Ishikawa (cell line): ENCODE measurements around the gene PER2.

Experiments used
- CEBPB ChIP-seq: IDR thresholded peaks from 2 replicates; pipeline ENCODE4 v1.6.1; 2012
- CREB1 ChIP-seq: IDR thresholded peaks from 2 replicates; pipeline ENCODE4 v1.6.1; 2012; ENCODE audit warnings: low read depth
- EGR1 ChIP-seq: IDR thresholded peaks from 2 replicates; pipeline ENCODE4 v1.6.1; 2012
- EP300 ChIP-seq: IDR thresholded peaks from 2 replicates; pipeline ENCODE4 v1.6.1; 2012; ENCODE audit warnings: borderline replicate concordance
- FOXM1 ChIP-seq: IDR thresholded peaks from 2 replicates; pipeline ENCODE4 v1.6.1; 2012; ENCODE audit warnings: low read depth, borderline replicate concordance
- NFIC ChIP-seq: IDR thresholded peaks from 2 replicates; pipeline ENCODE4 v1.6.1; 2012
- RAD21 ChIP-seq: IDR thresholded peaks from 2 replicates; pipeline ENCODE4 v1.6.1; 2012; ENCODE audit warnings: low read depth
- TAF1 ChIP-seq: IDR thresholded peaks from 2 replicates; pipeline ENCODE4 v1.6.1; 2012; ENCODE audit warnings: low read depth, mild to moderate bottlenecking
- TCF12 ChIP-seq: IDR thresholded peaks from 2 replicates; pipeline ENCODE4 v1.6.1; 2012; ENCODE audit warnings: low read depth
- TEAD4 ChIP-seq: IDR thresholded peaks from 2 replicates; pipeline ENCODE4 v1.6.1; 2012
- USF1 ChIP-seq: IDR thresholded peaks from 2 replicates; pipeline ENCODE4 v1.6.1; 2012
- YY1 ChIP-seq: IDR thresholded peaks from 2 replicates; pipeline ENCODE4 v1.6.1; 2012; ENCODE audit warnings: low read depth
- ZBTB7A ChIP-seq: IDR thresholded peaks from 2 replicates; pipeline ENCODE4 v1.6.1; 2012; ENCODE audit warnings: low read depth
- TF ChIP-seq, protein P1 (sequence below): IDR thresholded peaks from 2 replicates; pipeline ENCODE4 v1.6.1; 2012; ENCODE audit warnings: low read depth, mild to moderate bottlenecking
- TF ChIP-seq, protein P2 (sequence below): IDR thresholded peaks from 2 replicates; pipeline ENCODE4 v1.6.1; 2012

Gene PER2, protein sequence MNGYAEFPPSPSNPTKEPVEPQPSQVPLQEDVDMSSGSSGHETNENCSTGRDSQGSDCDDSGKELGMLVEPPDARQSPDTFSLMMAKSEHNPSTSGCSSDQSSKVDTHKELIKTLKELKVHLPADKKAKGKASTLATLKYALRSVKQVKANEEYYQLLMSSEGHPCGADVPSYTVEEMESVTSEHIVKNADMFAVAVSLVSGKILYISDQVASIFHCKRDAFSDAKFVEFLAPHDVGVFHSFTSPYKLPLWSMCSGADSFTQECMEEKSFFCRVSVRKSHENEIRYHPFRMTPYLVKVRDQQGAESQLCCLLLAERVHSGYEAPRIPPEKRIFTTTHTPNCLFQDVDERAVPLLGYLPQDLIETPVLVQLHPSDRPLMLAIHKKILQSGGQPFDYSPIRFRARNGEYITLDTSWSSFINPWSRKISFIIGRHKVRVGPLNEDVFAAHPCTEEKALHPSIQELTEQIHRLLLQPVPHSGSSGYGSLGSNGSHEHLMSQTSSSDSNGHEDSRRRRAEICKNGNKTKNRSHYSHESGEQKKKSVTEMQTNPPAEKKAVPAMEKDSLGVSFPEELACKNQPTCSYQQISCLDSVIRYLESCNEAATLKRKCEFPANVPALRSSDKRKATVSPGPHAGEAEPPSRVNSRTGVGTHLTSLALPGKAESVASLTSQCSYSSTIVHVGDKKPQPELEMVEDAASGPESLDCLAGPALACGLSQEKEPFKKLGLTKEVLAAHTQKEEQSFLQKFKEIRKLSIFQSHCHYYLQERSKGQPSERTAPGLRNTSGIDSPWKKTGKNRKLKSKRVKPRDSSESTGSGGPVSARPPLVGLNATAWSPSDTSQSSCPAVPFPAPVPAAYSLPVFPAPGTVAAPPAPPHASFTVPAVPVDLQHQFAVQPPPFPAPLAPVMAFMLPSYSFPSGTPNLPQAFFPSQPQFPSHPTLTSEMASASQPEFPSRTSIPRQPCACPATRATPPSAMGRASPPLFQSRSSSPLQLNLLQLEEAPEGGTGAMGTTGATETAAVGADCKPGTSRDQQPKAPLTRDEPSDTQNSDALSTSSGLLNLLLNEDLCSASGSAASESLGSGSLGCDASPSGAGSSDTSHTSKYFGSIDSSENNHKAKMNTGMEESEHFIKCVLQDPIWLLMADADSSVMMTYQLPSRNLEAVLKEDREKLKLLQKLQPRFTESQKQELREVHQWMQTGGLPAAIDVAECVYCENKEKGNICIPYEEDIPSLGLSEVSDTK (N-terminal part only)

DNA sequence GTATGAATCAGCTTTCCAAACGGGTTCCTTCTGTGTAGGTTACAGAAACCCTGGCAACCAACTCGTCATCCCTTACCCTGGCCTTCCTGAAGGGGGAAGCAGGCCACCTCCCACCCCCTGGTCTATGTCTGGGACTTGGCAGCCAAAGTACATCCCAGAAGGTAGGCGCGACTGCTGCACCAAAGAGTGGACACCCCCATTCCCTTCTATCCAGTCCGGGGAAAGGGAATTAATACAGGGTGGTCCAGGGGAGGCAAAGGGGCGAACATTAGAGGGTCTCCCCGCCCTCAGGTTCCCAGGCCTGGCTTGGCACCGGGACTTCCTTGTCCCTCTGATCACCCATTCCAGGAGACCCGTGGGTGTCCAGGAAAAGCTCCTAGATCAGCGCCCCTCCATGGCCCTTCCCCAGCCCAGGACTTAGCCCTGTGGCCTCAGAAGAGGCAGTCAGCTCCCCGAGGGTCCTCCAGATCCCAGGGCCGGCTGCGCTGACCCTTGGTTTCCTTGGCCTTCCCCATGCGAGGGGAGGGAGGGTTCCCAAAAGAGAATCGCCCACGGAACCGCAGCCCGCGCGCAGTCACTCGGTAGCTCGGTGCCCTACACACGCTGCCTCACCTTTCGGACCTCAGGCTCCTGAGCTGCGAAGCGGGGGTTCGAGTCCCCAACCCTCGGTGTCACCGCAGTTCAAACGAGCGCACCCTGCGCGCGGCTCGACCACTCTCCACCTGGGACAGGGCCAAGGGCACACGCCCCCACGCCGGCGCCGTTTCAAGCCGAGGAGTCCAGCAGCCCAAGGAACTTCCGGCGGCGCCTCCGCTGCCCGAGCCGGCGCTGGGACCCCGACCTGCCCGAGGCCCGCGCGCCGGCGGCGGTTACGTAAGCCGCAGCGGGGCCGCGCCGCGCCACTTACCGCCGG, at the start of gene PER2:
Gene PER2, minus strand, starts transcription at position 874 of the 913 bp plus-strand sequence. CDS start 10,674 bp downstream, outside the sequence.
- no peak for TF ChIP-seq FOXM1
- TF ChIP-seq TEAD4 = no peak
- TF ChIP-seq EGR1 = no peak
- no peak for TF ChIP-seq CEBPB

DNA sequence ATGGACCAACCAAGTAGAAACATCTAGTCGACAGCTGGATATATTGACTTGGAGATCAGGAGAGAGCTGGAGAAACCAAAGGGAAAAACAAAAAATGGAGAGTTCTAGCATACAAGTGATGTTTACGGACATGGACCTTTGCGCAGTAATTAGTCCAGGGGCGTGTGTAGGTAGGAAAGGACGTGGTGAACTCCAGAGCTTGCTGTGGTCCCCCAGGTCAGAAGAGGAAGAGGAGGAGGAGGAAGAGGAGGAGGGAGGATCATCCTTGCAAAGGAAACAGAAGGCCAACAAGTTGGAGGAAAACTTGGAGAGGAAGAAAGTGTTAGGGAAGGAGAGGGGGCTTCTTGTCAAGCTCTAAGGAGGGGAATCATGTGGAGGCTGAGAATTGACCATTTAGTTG, 49.4 kb upstream of the PER2 start:
- no peak for TF ChIP-seq FOXM1
- TF ChIP-seq, protein P1, sequence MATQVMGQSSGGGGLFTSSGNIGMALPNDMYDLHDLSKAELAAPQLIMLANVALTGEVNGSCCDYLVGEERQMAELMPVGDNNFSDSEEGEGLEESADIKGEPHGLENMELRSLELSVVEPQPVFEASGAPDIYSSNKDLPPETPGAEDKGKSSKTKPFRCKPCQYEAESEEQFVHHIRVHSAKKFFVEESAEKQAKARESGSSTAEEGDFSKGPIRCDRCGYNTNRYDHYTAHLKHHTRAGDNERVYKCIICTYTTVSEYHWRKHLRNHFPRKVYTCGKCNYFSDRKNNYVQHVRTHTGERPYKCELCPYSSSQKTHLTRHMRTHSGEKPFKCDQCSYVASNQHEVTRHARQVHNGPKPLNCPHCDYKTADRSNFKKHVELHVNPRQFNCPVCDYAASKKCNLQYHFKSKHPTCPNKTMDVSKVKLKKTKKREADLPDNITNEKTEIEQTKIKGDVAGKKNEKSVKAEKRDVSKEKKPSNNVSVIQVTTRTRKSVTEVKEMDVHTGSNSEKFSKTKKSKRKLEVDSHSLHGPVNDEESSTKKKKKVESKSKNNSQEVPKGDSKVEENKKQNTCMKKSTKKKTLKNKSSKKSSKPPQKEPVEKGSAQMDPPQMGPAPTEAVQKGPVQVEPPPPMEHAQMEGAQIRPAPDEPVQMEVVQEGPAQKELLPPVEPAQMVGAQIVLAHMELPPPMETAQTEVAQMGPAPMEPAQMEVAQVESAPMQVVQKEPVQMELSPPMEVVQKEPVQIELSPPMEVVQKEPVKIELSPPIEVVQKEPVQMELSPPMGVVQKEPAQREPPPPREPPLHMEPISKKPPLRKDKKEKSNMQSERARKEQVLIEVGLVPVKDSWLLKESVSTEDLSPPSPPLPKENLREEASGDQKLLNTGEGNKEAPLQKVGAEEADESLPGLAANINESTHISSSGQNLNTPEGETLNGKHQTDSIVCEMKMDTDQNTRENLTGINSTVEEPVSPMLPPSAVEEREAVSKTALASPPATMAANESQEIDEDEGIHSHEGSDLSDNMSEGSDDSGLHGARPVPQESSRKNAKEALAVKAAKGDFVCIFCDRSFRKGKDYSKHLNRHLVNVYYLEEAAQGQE = no peak
- TF ChIP-seq EP300 = no peak
- TF ChIP-seq NFIC = no peak
- no peak for TF ChIP-seq CEBPB
- TF ChIP-seq ZBTB7A = no peak
- TF ChIP-seq TEAD4 = no peak
- no peak for TF ChIP-seq YY1

- TF ChIP-seq TAF1 (no peak), RAD21 (no peak), CEBPB (no peak), CREB1 (no peak), TCF12 (no peak), YY1 (no peak), EP300 (no peak), TEAD4 (no peak), USF1 (no peak)
- TF ChIP-seq, protein P2, sequence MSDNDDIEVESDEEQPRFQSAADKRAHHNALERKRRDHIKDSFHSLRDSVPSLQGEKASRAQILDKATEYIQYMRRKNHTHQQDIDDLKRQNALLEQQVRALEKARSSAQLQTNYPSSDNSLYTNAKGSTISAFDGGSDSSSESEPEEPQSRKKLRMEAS = no peak
These were observed 48.5 kb upstream of the PER2 start for GRCh38 chr2:238336793-238337444.

- no peak for TF ChIP-seq USF1
- no peak for TF ChIP-seq EGR1
- TF ChIP-seq TEAD4 = no peak
- TF ChIP-seq ZBTB7A = no peak
- no peak for TF ChIP-seq FOXM1
- TF ChIP-seq, protein P2 = no peak
- no peak for TF ChIP-seq RAD21
- TF ChIP-seq TAF1 = no peak
- TF ChIP-seq NFIC = no peak
- no peak for TF ChIP-seq EP300
- TF ChIP-seq CEBPB = no peak
These were observed 47.7 kb upstream of the PER2 start for GRCh38 chr2:238336151-238336550.

- TF ChIP-seq CEBPB (no peak), EP300 (no peak), RAD21 (no peak), TEAD4 (no peak), ZBTB7A (no peak), USF1 (no peak), FOXM1 (no peak), EGR1 (no peak), YY1 (no peak), TCF12 (no peak), TAF1 (no peak), CREB1 (no peak), NFIC (no peak)
- TF ChIP-seq, protein P2 = no peak
- TF ChIP-seq, protein P1 = no peak
These were observed 46.5 kb upstream of the PER2 start for GRCh38 chr2:238334885-238335284.
